Measurements from ENCODE around the gene BNIP2.
A peak's percentile ranks its signal among the peaks of the same experiment; 100 is the strongest.

Gene BNIP2, protein sequence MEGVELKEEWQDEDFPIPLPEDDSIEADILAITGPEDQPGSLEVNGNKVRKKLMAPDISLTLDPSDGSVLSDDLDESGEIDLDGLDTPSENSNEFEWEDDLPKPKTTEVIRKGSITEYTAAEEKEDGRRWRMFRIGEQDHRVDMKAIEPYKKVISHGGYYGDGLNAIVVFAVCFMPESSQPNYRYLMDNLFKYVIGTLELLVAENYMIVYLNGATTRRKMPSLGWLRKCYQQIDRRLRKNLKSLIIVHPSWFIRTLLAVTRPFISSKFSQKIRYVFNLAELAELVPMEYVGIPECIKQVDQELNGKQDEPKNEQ

DNA sequence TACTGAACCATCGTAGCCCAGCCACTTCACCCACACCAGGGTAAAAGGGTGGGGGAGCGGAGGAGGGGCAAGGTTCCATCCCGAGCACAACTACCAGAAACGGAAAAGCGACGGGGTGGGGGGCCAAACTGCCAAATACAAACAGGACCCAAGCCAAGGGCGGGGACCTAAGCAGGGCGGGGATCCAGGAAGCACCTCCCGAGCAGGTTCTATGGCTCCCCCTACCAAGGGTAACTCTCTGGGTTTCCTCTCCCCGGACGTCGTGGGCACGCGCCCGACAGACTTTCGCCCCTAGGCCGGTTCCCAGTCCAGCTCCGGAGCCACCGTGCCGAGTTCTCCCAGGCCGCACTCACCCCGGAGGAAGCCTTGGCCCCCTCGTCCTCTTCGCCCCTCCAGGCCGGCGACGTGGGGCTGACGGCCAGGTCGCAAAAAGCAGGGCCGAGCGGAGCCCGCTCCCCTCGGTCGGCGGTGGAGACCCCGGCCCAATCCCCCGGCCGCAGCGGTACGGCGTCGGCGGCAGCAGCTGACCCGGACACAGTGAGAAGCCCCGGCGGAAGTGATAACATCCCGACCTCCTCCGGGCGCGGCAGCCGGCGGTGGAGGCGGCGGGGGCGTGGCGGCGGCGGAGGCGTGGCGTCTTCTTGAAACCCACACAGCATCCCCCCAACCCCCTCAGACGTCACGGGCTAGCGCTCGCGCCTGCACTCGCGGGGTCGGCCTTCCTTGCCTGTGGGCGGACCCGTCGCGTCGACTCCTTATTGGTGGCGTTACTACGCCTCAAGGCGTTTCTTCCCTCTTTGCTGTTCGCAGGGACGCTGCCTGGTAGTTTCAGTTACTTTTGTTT lies at the start of gene BNIP2:
Gene BNIP2, minus strand, starts transcription at position 539 of the 844 bp plus-strand sequence. CDS start 6,863 bp downstream, outside the sequence.
- peaks cover 55% of the 10 kb centered on the region for H3K4me1 Mint-ChIP-seq (ENCODE audit: low read depth)

DNA sequence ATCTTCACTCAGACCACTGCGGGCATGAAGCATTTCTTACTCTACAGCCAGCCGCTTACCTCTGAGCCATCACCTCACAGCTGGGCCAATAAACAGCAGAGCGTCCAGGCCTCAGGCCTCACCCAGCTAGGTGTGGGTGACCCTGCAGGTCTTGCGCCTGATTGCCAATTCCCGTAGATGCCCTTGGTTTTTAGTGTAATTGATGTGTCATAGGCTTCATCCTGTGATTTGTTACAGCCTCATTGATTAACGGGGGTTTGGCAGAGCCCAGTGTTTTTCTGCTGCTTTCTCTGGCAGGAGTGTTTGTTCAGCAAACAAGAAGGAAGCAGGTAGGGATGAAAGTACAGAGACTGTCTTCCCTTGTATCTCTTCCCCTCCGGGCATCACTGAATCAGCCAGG lies 49.6 kb upstream of the BNIP2 start:
- H3K4me3 Mint-ChIP-seq: no peak overlapping the region
- H3K9me3 Mint-ChIP-seq: peaks cover under 1% of the 10 kb centered on the region
- no peaks in the 10 kb centered on the region for H3K4me1 Mint-ChIP-seq (ENCODE audit: low read depth)
- no peaks in the 10 kb centered on the region for H3K36me3 Mint-ChIP-seq (ENCODE audit: low read depth)
- peaks cover under 1% of the 10 kb centered on the region for H3K27me3 Mint-ChIP-seq
- H3K27ac Mint-ChIP-seq: no peak overlapping the region

More for the DNA sequence above, at the start of gene BNIP2:
- peak within 1 kb of the TSS; percentile 94 for H3K4me3 Mint-ChIP-seq
- H3K27ac Mint-ChIP-seq: peak within 1 kb of the TSS; percentile 93
- H3K9me3 Mint-ChIP-seq: no peaks in the 10 kb centered on the region
- H3K36me3 Mint-ChIP-seq (ENCODE audit: low read depth): peaks cover 30% of the 10 kb centered on the region
- H3K27me3 Mint-ChIP-seq: no peaks in the 10 kb centered on the region

DNA sequence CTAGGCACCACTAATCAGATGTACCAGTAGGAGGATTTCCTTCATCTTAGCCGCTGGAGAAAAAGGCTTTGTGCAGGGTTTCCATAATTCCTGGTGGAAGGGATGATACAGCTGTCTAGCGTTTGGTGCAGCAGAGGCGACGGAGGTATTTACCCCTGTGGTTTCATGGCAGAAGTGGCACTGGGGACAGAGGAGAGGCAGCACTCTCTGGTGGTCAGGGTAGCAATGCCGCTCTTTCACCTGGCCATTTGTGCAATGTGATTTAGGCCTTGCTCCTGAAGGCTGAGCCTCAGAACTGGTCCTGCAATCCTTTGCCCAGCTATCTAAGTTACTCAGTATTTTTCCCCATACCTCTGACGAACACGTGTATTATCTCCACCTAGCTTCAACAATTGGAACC lies 47.1 kb upstream of the BNIP2 start:
- Mint-ChIP-seq H3K9me3 (no peaks in the 10 kb centered on the region), H3K36me3 (ENCODE audit: low read depth) (no peaks in the 10 kb centered on the region), H3K27me3 (no peaks in the 10 kb centered on the region), H3K27ac (no peak overlapping the region), H3K4me1 (ENCODE audit: low read depth) (no peaks in the 10 kb centered on the region), H3K4me3 (no peak overlapping the region)

GRCh38 chr15:59725151-59725486 lies 36.0 kb upstream of the BNIP2 start:
- no peaks in the 10 kb centered on the region for H3K9me3 Mint-ChIP-seq
- no peak overlapping the region for H3K4me3 Mint-ChIP-seq
- H3K4me1 Mint-ChIP-seq (ENCODE audit: low read depth): no peaks in the 10 kb centered on the region
- H3K27me3 Mint-ChIP-seq: peaks cover 7% of the 10 kb centered on the region
- H3K27ac Mint-ChIP-seq: no peak overlapping the region
- no peaks in the 10 kb centered on the region for H3K36me3 Mint-ChIP-seq (ENCODE audit: low read depth)

GRCh38 chr15:59723687-59724346 lies 34.7 kb upstream of the BNIP2 start:
- H3K4me1 Mint-ChIP-seq (ENCODE audit: low read depth): no peaks in the 10 kb centered on the region
- no peaks in the 10 kb centered on the region for H3K36me3 Mint-ChIP-seq (ENCODE audit: low read depth)
- no peak overlapping the region for H3K4me3 Mint-ChIP-seq
- no peaks in the 10 kb centered on the region for H3K9me3 Mint-ChIP-seq
- H3K27ac Mint-ChIP-seq: no peak overlapping the region
- no peaks in the 10 kb centered on the region for H3K27me3 Mint-ChIP-seq

- no peak overlapping the region for H3K4me3 Mint-ChIP-seq
- H3K9me3 Mint-ChIP-seq: no peaks in the 10 kb centered on the region
- no peaks in the 10 kb centered on the region for H3K27me3 Mint-ChIP-seq
- no peaks in the 10 kb centered on the region for H3K4me1 Mint-ChIP-seq (ENCODE audit: low read depth)
- H3K36me3 Mint-ChIP-seq (ENCODE audit: low read depth): no peaks in the 10 kb centered on the region
- no peak overlapping the region for H3K27ac Mint-ChIP-seq
Observed at GRCh38 chr15:59722476-59722875, 33.4 kb upstream of the BNIP2 start.

- no peaks in the 10 kb centered on the region for H3K36me3 Mint-ChIP-seq (ENCODE audit: low read depth)
- no peak overlapping the region for H3K4me3 Mint-ChIP-seq
- H3K27ac Mint-ChIP-seq: no peak overlapping the region
- H3K27me3 Mint-ChIP-seq: no peaks in the 10 kb centered on the region
- H3K4me1 Mint-ChIP-seq (ENCODE audit: low read depth): no peaks in the 10 kb centered on the region
- H3K9me3 Mint-ChIP-seq: no peaks in the 10 kb centered on the region
Observed at GRCh38 chr15:59722037-59722436, 32.9 kb upstream of the BNIP2 start.

DNA sequence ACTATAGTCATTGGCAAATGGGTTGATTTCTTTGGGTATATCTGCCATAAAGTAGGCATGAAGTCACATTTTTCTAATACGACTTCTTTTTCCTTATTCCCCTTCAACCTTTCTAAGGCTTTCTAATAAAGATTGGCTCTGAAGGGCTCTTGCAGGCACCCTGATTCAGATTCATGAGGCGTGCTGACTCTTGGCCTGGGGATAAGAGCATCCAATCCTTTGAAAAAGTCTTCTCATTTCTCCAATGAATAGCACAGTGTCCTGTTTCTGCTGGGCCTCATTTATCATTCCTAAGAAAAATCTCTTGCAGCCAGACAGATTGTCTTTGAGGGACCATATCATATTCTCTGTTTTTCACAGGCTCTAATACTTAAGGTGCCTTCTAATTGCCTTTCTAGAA lies 32.3 kb upstream of the BNIP2 start:
- Mint-ChIP-seq H3K36me3 (ENCODE audit: low read depth) (no peaks in the 10 kb centered on the region), H3K27ac (no peak overlapping the region), H3K9me3 (no peaks in the 10 kb centered on the region), H3K4me1 (ENCODE audit: low read depth) (no peaks in the 10 kb centered on the region), H3K27me3 (no peaks in the 10 kb centered on the region), H3K4me3 (no peak overlapping the region)

DNA sequence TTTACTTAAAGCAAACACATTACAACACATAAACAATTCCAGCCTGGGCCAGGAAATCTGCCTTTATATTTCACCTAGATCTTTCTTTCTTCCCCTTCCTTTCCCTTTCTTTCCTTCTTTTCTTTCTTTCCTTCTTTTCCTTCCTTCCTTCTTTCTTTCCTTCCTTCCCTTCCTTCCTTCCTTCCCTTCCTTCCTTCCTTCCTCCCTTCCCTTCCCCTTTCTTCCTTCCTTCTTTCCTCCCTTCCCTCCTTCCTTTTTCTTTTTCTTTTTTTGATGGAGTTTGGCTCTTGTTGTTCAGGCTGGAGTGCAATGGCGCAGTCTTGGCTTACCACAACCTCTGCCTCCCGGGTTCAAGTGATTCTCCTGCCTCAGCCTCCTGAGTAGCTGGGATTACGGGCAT lies 24.1 kb upstream of the BNIP2 start:
- Mint-ChIP-seq H3K4me1 (ENCODE audit: low read depth) (no peaks in the 10 kb centered on the region), H3K9me3 (no peaks in the 10 kb centered on the region), H3K27me3 (peaks cover 3% of the 10 kb centered on the region)

DNA sequence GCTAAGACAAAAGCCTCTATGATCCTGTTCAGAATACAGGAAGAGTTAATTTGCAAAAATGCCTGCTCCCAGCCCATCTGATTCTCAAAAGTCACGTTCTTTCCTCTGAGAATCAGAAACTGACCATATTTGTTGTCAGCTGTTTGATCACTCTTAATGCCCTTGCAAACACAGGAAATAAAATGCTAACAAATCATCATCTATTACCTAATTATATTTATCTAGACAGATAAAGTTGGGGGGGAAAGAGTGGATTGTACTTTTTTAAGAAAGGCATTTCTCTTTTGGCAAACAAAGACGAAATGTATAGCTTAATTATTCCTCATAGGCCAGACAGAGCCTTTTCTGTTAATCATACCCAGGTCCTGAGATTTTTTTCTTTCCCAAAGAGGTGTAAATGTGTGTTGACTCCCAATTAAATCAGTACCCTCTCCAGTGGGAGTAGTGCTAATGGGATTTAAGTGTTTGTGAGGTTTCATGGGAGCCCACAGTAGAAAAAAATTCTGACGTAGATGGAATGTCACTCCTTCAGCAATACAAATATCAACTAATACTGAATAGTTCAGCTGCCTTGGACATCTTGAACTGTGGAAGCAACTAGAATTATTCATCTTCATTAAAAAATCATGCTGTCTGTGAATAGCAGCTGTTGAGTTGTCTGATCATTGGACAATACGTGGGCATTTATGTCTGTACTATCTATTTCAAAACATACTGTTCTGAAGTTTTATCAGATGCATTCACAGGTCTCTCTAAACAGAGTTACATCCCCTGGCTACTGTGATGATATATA lies 22.5 kb upstream of the BNIP2 start:
- H3K4me3 Mint-ChIP-seq: no peak overlapping the region
- no peaks in the 10 kb centered on the region for H3K4me1 Mint-ChIP-seq (ENCODE audit: low read depth)
- no peak overlapping the region for H3K27ac Mint-ChIP-seq
- no peaks in the 10 kb centered on the region for H3K36me3 Mint-ChIP-seq (ENCODE audit: low read depth)
- no peaks in the 10 kb centered on the region for H3K9me3 Mint-ChIP-seq
- peaks cover 3% of the 10 kb centered on the region for H3K27me3 Mint-ChIP-seq

More for the DNA sequence above, 24.1 kb upstream of the BNIP2 start:
- Mint-ChIP-seq H3K36me3 (ENCODE audit: low read depth) (no peaks in the 10 kb centered on the region), H3K4me3 (no peak overlapping the region), H3K27ac (no peak overlapping the region)

GRCh38 chr15:59707619-59708018 lies 18.5 kb upstream of the BNIP2 start:
- no peak overlapping the region for H3K27ac Mint-ChIP-seq
- no peaks in the 10 kb centered on the region for H3K4me1 Mint-ChIP-seq (ENCODE audit: low read depth)
- peaks cover 7% of the 10 kb centered on the region for H3K27me3 Mint-ChIP-seq

GRCh38 chr15:59703979-59704796 lies 15.1 kb upstream of the BNIP2 start:
- Mint-ChIP-seq H3K4me1 (ENCODE audit: low read depth) (no peaks in the 10 kb centered on the region), H3K4me3 (no peak overlapping the region), H3K27me3 (peaks cover 6% of the 10 kb centered on the region), H3K9me3 (no peaks in the 10 kb centered on the region), H3K36me3 (ENCODE audit: low read depth) (no peaks in the 10 kb centered on the region), H3K27ac (no peak overlapping the region)

More at GRCh38 chr15:59707619-59708018, 18.5 kb upstream of the BNIP2 start:
- H3K9me3 Mint-ChIP-seq: no peaks in the 10 kb centered on the region
- no peak overlapping the region for H3K4me3 Mint-ChIP-seq
- no peaks in the 10 kb centered on the region for H3K36me3 Mint-ChIP-seq (ENCODE audit: low read depth)

- no peaks in the 10 kb centered on the region for H3K9me3 Mint-ChIP-seq
- no peaks in the 10 kb centered on the region for H3K4me1 Mint-ChIP-seq (ENCODE audit: low read depth)
- peaks cover 6% of the 10 kb centered on the region for H3K27me3 Mint-ChIP-seq
- H3K36me3 Mint-ChIP-seq (ENCODE audit: low read depth): no peaks in the 10 kb centered on the region
- no peak overlapping the region for H3K27ac Mint-ChIP-seq
- no peak overlapping the region for H3K4me3 Mint-ChIP-seq
Observed at GRCh38 chr15:59702351-59702750, 13.2 kb upstream of the BNIP2 start.

DNA sequence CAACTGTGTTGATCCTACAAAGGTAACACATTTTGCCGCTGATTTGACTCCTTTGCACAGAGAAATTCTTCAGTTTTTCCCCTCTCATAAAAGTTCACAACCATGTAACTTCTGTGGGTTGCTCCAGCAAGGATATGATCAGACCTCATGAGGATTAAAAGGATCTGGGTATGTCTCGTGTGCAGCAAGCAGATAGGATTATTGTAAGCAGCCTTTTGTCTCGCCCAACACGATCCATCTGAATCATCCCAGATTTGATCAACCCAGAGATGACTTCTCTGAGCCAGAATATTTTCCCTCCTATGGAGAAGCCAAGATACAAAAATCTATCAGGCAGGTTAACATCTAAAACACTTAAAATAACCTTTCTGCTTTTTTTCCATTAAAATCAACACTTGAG lies 12.8 kb upstream of the BNIP2 start:
- Mint-ChIP-seq H3K4me3 (no peak overlapping the region), H3K9me3 (no peaks in the 10 kb centered on the region), H3K27ac (no peak overlapping the region), H3K4me1 (ENCODE audit: low read depth) (no peaks in the 10 kb centered on the region), H3K27me3 (peaks cover 6% of the 10 kb centered on the region), H3K36me3 (ENCODE audit: low read depth) (no peaks in the 10 kb centered on the region)

All from stimulated activated naive CD8-positive, alpha-beta T cell treated with anti-CD3 and anti-CD28 coated beads, Interleukin-15, Interleukin-2, amounts not matched to agents 100 ng/mL and 50 ng/mL, for 24 hours (primary cell).